ENCODE measurements around the gene MNT. TPM values are rescaled to one million over a fixed set of nuclear protein-coding genes. Genes with fewer than 3 reads are reported as not detected.

MNT gene
- total and polyA plus RNA-seq, 8 donors, result 10.9 to 31.9 (median 16.3) TPM

DNA sequence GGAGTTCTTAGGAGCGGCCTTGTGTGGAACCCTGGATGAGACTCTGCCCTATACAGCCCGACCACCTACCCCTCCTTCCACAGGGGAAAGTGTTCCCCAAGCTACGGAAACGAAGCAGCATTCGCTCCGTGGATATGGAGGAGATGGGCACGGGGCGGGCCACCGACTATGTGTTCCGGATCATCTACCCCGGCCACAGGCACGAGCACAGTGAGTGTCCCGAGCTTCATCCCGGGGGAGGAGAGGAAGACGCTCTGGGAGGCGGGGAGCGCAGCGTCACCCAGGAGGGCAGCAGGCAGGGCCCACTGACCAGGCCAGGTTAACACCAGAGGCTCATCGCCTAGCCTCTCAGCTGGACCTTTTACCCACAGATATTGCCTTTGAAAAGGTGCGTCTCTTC, 35.7 kb downstream of the MNT start:
- ATAC-seq, result no peak
- Histone ChIP-seq H3K36me3 (peaks cover 0 to 66% of the 10 kb centered on the region in 2 donors), H3K4me3 (no peak overlapping the region), H3K27ac (no peak overlapping the region), H3K27me3 (no peaks in the 10 kb centered on the region), H3K9me3 (no peaks in the 10 kb centered on the region), H3K4me1 (peaks cover 0 to 7% of the 10 kb centered on the region in 2 donors)
- TF ChIP-seq, protein P1, sequence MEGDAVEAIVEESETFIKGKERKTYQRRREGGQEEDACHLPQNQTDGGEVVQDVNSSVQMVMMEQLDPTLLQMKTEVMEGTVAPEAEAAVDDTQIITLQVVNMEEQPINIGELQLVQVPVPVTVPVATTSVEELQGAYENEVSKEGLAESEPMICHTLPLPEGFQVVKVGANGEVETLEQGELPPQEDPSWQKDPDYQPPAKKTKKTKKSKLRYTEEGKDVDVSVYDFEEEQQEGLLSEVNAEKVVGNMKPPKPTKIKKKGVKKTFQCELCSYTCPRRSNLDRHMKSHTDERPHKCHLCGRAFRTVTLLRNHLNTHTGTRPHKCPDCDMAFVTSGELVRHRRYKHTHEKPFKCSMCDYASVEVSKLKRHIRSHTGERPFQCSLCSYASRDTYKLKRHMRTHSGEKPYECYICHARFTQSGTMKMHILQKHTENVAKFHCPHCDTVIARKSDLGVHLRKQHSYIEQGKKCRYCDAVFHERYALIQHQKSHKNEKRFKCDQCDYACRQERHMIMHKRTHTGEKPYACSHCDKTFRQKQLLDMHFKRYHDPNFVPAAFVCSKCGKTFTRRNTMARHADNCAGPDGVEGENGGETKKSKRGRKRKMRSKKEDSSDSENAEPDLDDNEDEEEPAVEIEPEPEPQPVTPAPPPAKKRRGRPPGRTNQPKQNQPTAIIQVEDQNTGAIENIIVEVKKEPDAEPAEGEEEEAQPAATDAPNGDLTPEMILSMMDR (IDR thresholded peaks at IDR 0.05), result no peak
- DNase-seq, result peak in 1 of 4 donors; percentile 61
- intact Hi-C loops (cut with DNase I), result no loop called here

GRCh38 chr17:2364763-2365116, 36.1 kb downstream of the MNT start:
- Histone ChIP-seq H3K4me1 (peaks cover 0 to 7% of the 10 kb centered on the region in 2 donors), H3K36me3 (peaks cover 0 to 62% of the 10 kb centered on the region in 2 donors), H3K27ac (no peak overlapping the region), H3K27me3 (no peaks in the 10 kb centered on the region), H3K9me3 (no peaks in the 10 kb centered on the region), H3K4me3 (no peak overlapping the region)
- TF ChIP-seq, protein P1 (IDR thresholded peaks at IDR 0.05), result no peak
- intact Hi-C loops (cut with DNase I), result no loop called here
- DNase-seq, result peak in 1 of 4 donors; percentile 60
- no peak for ATAC-seq

DNA sequence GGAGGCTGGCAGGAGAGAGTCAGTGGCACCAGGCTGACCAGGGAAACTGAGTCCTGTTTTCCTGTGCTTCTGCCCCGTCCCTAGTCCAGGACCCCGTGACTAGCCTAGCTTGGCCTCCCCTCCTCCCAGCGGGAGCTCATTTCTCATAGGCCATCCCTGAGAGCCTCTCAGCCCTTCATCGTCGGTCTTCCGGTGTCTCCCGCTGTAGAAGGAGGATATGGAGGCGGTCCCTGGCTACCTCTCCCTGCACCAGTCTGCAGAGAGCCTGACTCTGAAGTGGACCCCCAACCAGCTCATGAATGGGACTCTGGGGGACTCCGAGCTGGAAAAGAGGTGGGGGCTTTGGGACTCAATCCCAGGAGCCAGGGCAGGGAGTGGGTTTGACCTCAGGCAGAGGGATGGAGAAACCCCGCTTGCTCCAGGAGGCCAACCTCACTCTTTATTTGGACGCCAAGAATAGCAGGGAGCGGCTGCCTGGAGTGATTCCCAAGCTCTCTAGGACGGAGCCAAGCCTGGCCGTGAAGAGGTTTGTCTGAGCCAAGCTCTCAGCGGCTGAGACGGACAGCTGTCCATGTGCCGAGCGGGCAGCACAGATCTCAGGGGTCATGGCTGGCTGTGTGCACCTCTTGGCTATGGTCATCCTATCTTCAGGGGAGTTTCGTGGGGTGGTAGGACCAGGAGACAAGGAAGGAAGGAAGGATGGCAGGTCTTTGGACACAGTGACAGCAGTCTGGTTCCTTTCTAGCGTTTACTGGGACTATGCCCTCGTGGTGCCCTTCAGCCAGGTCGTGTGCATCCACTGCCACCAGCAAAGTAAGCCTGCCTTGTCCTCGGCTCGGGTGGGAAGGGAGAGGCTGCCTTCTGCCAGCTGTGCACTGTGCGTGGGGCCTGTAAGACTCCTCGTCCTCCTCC, 36.8 kb downstream of the MNT start:
- no peak overlapping the region for H3K4me3 ChIP-seq
- DNase-seq, result peak in 1 of 4 donors; percentile 59

GRCh38 chr17:2363318-2363717, 37.5 kb downstream of the MNT start:
- TF ChIP-seq, protein P1 (IDR thresholded peaks at IDR 0.05), result no peak
- Histone ChIP-seq H3K4me3 (no peak overlapping the region), H3K36me3 (peaks cover 0 to 60% of the 10 kb centered on the region in 2 donors), H3K4me1 (no peaks in the 10 kb centered on the region), H3K27me3 (no peaks in the 10 kb centered on the region), H3K9me3 (no peaks in the 10 kb centered on the region), H3K27ac (no peak overlapping the region)
- ATAC-seq, result no peak
- DNase-seq, result peak in 1 of 4 donors; percentile 55
- intact Hi-C loops (cut with DNase I), result no loop called here

More for the DNA sequence above, 36.8 kb downstream of the MNT start:
- peaks cover 0 to 3% of the 10 kb centered on the region in 2 donors for H3K4me1 ChIP-seq
- no peaks in the 10 kb centered on the region for H3K27me3 ChIP-seq
- ATAC-seq, result peak; percentile 9
- H3K9me3 ChIP-seq, result no peaks in the 10 kb centered on the region
- no peak overlapping the region for H3K27ac ChIP-seq
- intact Hi-C loops (cut with DNase I), result no loop called here
- TF ChIP-seq, protein P1 (IDR thresholded peaks at IDR 0.05), result no peak
- H3K36me3 ChIP-seq, result peaks cover 0 to 60% of the 10 kb centered on the region in 2 donors

GRCh38 chr17:2362881-2363280, 38.0 kb downstream of the MNT start:
- ATAC-seq (no peak), DNase-seq (peak in 1 of 4 donors; percentile 60)
- H3K36me3 ChIP-seq, result peaks cover 0 to 60% of the 10 kb centered on the region in 2 donors
- H3K4me1 ChIP-seq, result no peaks in the 10 kb centered on the region
- no peak overlapping the region for H3K4me3 ChIP-seq
- TF ChIP-seq, protein P1 (IDR thresholded peaks at IDR 0.05), result no peak
- no peak overlapping the region for H3K27ac ChIP-seq
- no peaks in the 10 kb centered on the region for H3K27me3 ChIP-seq
- H3K9me3 ChIP-seq, result no peaks in the 10 kb centered on the region
- intact Hi-C loops (cut with DNase I), result no loop called here
